22Rv1 (cell line): Measurements from ENCODE around the gene GART.
A peak's percentile ranks its signal among the peaks of the same experiment; 100 is the strongest.

Experiments used
- H3K27ac ChIP-seq: fragments of 450-650 bp; 2 replicates; pipeline ENCODE4 v1.5.1; 2017
- CTCF ChIP-seq: fragments of 450-650 bp; IDR thresholded peaks from 2 replicates; pipeline ENCODE4 v1.5.1; 2017; ENCODE audit warnings: mild to moderate bottlenecking
- ZFX ChIP-seq: fragments of 450-650 bp; IDR thresholded peaks from 2 replicates; pipeline ENCODE4 v1.6.1; 2017; ENCODE audit warnings: antibody characterized with exemption, borderline replicate concordance

Gene GART

GRCh38 chr21:33491373-33492102 is 50.4 kb downstream of the GART start, which contains the start of gene DNAJC28:
TSS of gene DNAJC28 (minus strand) at chr21:33491716. CDS start at chr21:33489393, 2,323 bp downstream.
- TF ChIP-seq CTCF (no peak), ZFX (no peak)
- peak within 1 kb of the TSS; percentile 58 for H3K27ac ChIP-seq

DNA sequence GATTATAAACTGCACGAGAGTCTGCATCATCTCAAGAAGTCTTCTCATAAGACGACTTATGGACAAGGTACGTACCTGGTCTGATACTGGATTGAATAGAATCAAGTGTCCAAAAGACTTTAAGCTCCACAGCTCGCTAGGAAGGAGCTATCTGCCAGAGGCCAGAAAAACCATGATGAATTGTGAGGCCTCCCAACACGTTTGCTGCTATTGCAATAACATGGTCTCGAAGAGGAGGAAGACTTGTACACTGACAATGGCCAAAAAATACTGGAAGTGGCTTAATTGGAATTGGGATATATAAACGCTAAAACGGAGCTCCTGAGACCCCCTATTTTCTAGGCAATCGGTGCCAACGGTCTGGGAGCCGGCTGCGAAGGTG is 50.9 kb downstream of the GART start:
- H3K27ac ChIP-seq, result peak overlapping the region; percentile 58
- TF ChIP-seq ZFX (no peak), CTCF (no peak)

GRCh38 chr21:33488936-33489335 is 53.0 kb downstream of the GART start:
- no peak overlapping the region for H3K27ac ChIP-seq
- no peak for TF ChIP-seq CTCF
- TF ChIP-seq ZFX, result no peak

DNA sequence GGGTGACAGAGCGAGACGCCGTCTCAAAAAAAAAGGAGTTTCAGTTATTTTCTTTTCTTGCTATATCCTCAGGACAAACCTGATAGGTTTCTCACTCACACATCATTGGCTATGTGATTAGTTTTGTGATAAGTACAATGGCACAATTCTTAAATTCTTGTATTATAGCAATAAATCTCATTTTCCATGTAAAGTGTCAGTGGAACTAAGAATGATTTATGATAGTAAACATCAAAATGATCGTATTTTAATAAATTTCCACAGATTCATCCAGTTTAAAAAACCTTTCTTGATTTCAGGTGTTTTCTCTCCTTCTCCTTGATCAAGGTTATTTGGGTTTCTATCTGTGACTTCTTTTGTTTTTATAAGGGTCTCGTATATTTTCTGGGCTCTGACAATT is 53.9 kb downstream of the GART start:
- no peak overlapping the region for H3K27ac ChIP-seq
- TF ChIP-seq ZFX (no peak), CTCF (no peak)

DNA sequence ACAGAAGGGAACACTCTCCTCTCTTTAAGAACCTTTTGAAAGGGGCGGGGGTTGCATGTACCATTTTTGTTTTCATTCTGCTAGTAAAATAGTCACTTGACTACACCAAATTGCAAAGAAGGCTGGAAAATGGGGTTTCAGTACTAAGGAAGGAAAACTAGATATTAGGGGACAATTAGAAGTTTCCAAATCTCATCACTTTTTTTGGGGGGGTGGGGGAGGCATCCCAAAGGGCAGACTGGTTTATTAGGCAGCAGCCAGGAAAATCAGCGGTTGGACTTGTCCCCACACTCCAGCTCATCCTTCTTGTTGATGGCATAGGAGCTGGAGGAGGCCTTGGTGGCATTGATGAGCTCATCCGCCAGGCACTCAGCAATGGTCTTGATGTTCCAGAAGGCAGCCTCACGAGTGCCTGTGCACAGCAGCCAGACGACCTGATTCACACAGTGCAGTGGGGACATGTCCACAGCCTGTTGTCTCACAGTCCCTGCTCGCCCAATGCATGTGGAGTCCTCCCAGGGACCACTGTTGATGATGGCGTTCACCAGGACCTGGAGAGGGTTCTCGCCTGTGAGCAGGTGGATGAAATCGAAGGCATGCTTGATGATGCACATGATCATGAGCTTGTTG is 60.5 kb downstream of the GART start:
- no peak overlapping the region for H3K27ac ChIP-seq
- TF ChIP-seq ZFX (no peak), CTCF (no peak)

DNA sequence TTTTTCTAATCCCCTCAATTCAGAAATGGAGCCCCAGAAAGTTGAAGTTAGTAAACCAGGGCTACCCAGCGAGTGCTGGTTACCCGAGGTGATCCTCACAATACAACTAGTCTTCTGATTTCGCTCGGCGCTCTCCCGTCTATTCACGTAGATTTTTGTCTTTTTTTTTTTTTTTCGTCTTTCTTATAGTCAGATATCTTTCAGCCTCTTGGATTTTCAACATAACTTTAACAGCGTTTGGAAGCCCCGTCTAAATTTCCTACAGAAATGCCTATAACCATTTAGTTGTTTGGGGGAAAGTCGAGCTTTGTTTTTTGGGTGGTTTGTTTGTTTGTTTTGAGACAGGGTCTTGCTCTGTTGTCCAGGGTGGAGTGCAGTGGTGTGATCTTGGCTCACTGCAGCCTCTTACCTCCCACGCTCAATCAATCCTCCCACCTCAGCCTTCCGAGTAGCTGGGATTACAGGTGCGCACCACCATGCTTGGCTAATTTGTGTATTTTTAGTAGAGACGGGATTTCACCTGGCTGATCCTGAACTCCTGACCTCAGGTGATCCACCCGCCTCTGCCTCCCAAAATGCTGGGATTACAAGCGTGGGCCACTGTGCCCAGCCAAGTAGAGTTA is 61.3 kb downstream of the GART start:
- H3K27ac ChIP-seq, result peak overlapping the region; percentile 93

More for the DNA sequence above, 61.3 kb downstream of the GART start:
- TF ChIP-seq CTCF (no peak), ZFX (no peak)
